Stromal cell of bone marrow (primary cell): Measurements from ENCODE around the gene FNDC1.
A peak's percentile ranks its signal among the peaks of the same experiment; 100 is the strongest.
"Not testable (repeated sequence)": the region's sequence is repeated elsewhere in the genome, so short reads cannot be mapped to it uniquely, and the experiment has no call there.

Experiments
- DNase-seq: peaks from one replicate; pipeline ENCODE4 v3.0.0-alpha.2; 2012; ENCODE audit warnings: low read depth

The FNDC1 gene

GRCh38 chr6:159169193-159169555 is at the start of gene FNDC1:
TSS of gene FNDC1 (plus strand) at chr6:159169400. CDS start at chr6:159169597, 197 bp downstream.
- DNase-seq = no peak

GRCh38 chr6:159119791-159120190 is 49.4 kb upstream of the FNDC1 start:
- DNase-seq = no peak

GRCh38 chr6:159121486-159121885 is 47.7 kb upstream of the FNDC1 start:
- no peak for DNase-seq

GRCh38 chr6:159122453-159122852 is 46.7 kb upstream of the FNDC1 start:
- no peak for DNase-seq

GRCh38 chr6:159123831-159124230 is 45.4 kb upstream of the FNDC1 start:
- DNase-seq = not testable (repeated sequence)

- no peak for DNase-seq
Observed at GRCh38 chr6:159125014-159125609, 44.1 kb upstream of the FNDC1 start.

GRCh38 chr6:159125951-159126352 is 43.2 kb upstream of the FNDC1 start:
- DNase-seq = peak; percentile 8

GRCh38 chr6:159126590-159126989 is 42.6 kb upstream of the FNDC1 start:
- no peak for DNase-seq

- no peak for DNase-seq
Observed at GRCh38 chr6:159127701-159128100, 41.5 kb upstream of the FNDC1 start.

- no peak for DNase-seq
Observed at GRCh38 chr6:159128978-159129377, 40.2 kb upstream of the FNDC1 start.

GRCh38 chr6:159130846-159131245 is 38.4 kb upstream of the FNDC1 start:
- no peak for DNase-seq

- no peak for DNase-seq
Observed at GRCh38 chr6:159131709-159132108, 37.5 kb upstream of the FNDC1 start.

- DNase-seq = no peak
Observed at GRCh38 chr6:159132664-159133063, 36.5 kb upstream of the FNDC1 start.

GRCh38 chr6:159134701-159135364 is 34.4 kb upstream of the FNDC1 start:
- DNase-seq = peak; percentile 31

GRCh38 chr6:159137676-159138075 is 31.5 kb upstream of the FNDC1 start:
- no peak for DNase-seq

- DNase-seq = no peak
Observed at GRCh38 chr6:159142531-159142930, 26.7 kb upstream of the FNDC1 start.

- DNase-seq = no peak
Observed at GRCh38 chr6:159148641-159149040, 20.6 kb upstream of the FNDC1 start.

- DNase-seq = no peak
Observed at GRCh38 chr6:159149641-159150040, 19.6 kb upstream of the FNDC1 start.

GRCh38 chr6:159151266-159151855 is 17.8 kb upstream of the FNDC1 start:
- peak; percentile 41 for DNase-seq

GRCh38 chr6:159152041-159152440 is 17.2 kb upstream of the FNDC1 start:
- no peak for DNase-seq

GRCh38 chr6:159152782-159153181 is 16.4 kb upstream of the FNDC1 start:
- DNase-seq = no peak

- no peak for DNase-seq
Observed at GRCh38 chr6:159155679-159156078, 13.5 kb upstream of the FNDC1 start.

- DNase-seq = no peak
Observed at GRCh38 chr6:159156089-159156488, 13.1 kb upstream of the FNDC1 start.

GRCh38 chr6:159157431-159157830 is 11.8 kb upstream of the FNDC1 start:
- no peak for DNase-seq
